Bronchial epithelial cell (primary cell): ENCODE measurements around the gene SNX2. TPM values are rescaled to one million over a fixed set of nuclear protein-coding genes. Genes with fewer than 3 reads are reported as not detected.
"Not testable (repeated sequence)": the region's sequence is repeated elsewhere in the genome, so short reads cannot be mapped to it uniquely, and the experiment has no call there.

ENCODE experiments used
- DNase-seq: peaks from one replicate; pipeline ENCODE4 v3.0.0-alpha.2; 2010; ENCODE audit warnings: low read depth
- FAIRE-seq: peaks from 2 replicates; lab custom pipeline; 2011; peaks lifted over from hg19 to GRCh38; lab: Jason Lieb, UNC
- H3K27me3 ChIP-seq: 2 replicates; pipeline ENCODE4 v1.5.1; 2011; ENCODE audit warnings: low read length; ENCODE audit not compliant: control insufficient read depth, insufficient read depth
- H3K36me3 ChIP-seq: 2 replicates; pipeline ENCODE4 v1.5.1; 2011; ENCODE audit warnings: low read length; ENCODE audit not compliant: control insufficient read depth, insufficient read depth
- H3K4me3 ChIP-seq: 2 replicates; pipeline ENCODE4 v1.5.1; 2011; ENCODE audit warnings: mild to moderate bottlenecking, low read depth, low read length, control low read depth
- CTCF ChIP-seq: IDR thresholded peaks from 2 replicates; pipeline ENCODE4 v1.5.1; 2011; ENCODE audit warnings: mild to moderate bottlenecking, moderate library complexity, low read length, control low read depth, inconsistent platforms; ENCODE audit not compliant: insufficient read depth, severe bottlenecking
- total RNA-seq: library from RNA; depleted of rRNA; stranded (reverse); fragments of >200 nt; gene quantifications from 2 replicates; pipeline ENCODE4 v1.2.1, GENCODE V29; 2014

SNX2 gene
- total RNA-seq, 1 donor from 2014 or later: 48.4 TPM

- FAIRE-seq (peak; percentile 95), DNase-seq (peak; percentile 87)
- TF ChIP-seq CTCF: no peak
- no peaks in the 10 kb centered on the region for H3K27me3 ChIP-seq
- no peak overlapping the region for H3K4me3 ChIP-seq
- H3K36me3 ChIP-seq: no peaks in the 10 kb centered on the region
Measured at GRCh38 chr5:122849771-122850170, 74.9 kb downstream of the SNX2 start.

- not testable (repeated sequence) for FAIRE-seq
Measured at GRCh38 chr5:122857538-122857937, 82.7 kb downstream of the SNX2 start.

GRCh38 chr5:122858451-122858850 is 83.6 kb downstream of the SNX2 start:
- Histone ChIP-seq H3K4me3 (no peak overlapping the region), H3K27me3 (no peaks in the 10 kb centered on the region), H3K36me3 (no peaks in the 10 kb centered on the region)
- DNase-seq (peak; percentile 65), FAIRE-seq (no peak)
- TF ChIP-seq CTCF: no peak

More at GRCh38 chr5:122857538-122857937, 82.7 kb downstream of the SNX2 start:
- DNase-seq, H3K36me3 ChIP-seq, H3K27me3 ChIP-seq, H3K4me3 ChIP-seq: not testable (repeated sequence)

- Histone ChIP-seq H3K4me3 (no peak overlapping the region), H3K27me3 (no peaks in the 10 kb centered on the region), H3K36me3 (no peaks in the 10 kb centered on the region)
- TF ChIP-seq CTCF: no peak
- DNase-seq (no peak), FAIRE-seq (no peak)
Measured at GRCh38 chr5:122863240-122863639, 88.4 kb downstream of the SNX2 start.

GRCh38 chr5:122863721-122864120 is 88.8 kb downstream of the SNX2 start:
- H3K27me3 ChIP-seq: no peaks in the 10 kb centered on the region
- TF ChIP-seq CTCF: no peak
- H3K36me3 ChIP-seq: no peaks in the 10 kb centered on the region
- FAIRE-seq: no peak
- H3K4me3 ChIP-seq: no peak overlapping the region
- DNase-seq: no peak

GRCh38 chr5:122864400-122864799 is 89.5 kb downstream of the SNX2 start:
- DNase-seq: no peak
- Histone ChIP-seq H3K36me3 (no peaks in the 10 kb centered on the region), H3K4me3 (no peak overlapping the region), H3K27me3 (no peaks in the 10 kb centered on the region)
- TF ChIP-seq CTCF: no peak
- no peak for FAIRE-seq
